ENCODE data around the gene MAG.

The MAG gene

DNA sequence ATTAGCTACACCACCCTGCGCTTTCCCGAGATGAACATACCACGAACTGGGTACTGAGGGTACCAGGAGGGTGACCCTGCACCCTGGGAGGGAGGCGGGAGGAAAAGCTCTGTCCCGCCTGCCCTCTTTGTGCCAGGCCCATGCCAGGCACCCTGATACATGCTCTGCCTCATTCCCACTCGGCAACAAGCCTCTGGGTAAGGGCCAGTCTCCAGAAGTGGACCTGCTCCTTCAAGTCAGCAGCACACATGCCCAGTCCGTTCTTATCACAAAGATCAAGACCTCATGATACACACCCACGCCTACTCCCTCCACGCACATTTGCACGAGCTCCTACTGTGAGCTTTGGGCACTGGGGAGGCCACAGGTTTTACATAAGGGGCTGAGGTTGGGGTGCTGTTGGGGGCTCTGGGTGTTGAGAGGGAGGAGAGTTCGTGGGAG lies 53.7 kb downstream of the MAG start:
- peaks cover 6% of the 10 kb centered on the region for H3K27me3 ChIP-seq (ENCODE audit: insufficient read depth, insufficient read length)
- no peak overlapping the region for H3K9ac ChIP-seq (ENCODE audit: insufficient read length, low read depth)
- no peak overlapping the region for H3K4me3 ChIP-seq (ENCODE audit: insufficient read length, low read depth)
- peaks cover 6% of the 10 kb centered on the region for H3K4me1 ChIP-seq (ENCODE audit: insufficient read depth, insufficient read length)
- H3K36me3 ChIP-seq (ENCODE audit: insufficient read depth, insufficient read length, low read length) = no peaks in the 10 kb centered on the region
- no peaks in the 10 kb centered on the region for H3K9me3 ChIP-seq (ENCODE audit: insufficient read depth, low read length)
- TF ChIP-seq YY1 (IDR thresholded peaks at IDR 0.05; ENCODE audit: insufficient read depth, insufficient read length) (no peak), ZNF274 (IDR thresholded peaks at IDR 0.05; ENCODE audit: low read depth, low read length) (no peak), SUZ12 (IDR thresholded peaks at IDR 0.05; ENCODE audit: extremely low read depth, insufficient read depth, insufficient read length) (no peak)
- DNase-seq (ENCODE audit: low read depth, low spot score) = no peak

DNA sequence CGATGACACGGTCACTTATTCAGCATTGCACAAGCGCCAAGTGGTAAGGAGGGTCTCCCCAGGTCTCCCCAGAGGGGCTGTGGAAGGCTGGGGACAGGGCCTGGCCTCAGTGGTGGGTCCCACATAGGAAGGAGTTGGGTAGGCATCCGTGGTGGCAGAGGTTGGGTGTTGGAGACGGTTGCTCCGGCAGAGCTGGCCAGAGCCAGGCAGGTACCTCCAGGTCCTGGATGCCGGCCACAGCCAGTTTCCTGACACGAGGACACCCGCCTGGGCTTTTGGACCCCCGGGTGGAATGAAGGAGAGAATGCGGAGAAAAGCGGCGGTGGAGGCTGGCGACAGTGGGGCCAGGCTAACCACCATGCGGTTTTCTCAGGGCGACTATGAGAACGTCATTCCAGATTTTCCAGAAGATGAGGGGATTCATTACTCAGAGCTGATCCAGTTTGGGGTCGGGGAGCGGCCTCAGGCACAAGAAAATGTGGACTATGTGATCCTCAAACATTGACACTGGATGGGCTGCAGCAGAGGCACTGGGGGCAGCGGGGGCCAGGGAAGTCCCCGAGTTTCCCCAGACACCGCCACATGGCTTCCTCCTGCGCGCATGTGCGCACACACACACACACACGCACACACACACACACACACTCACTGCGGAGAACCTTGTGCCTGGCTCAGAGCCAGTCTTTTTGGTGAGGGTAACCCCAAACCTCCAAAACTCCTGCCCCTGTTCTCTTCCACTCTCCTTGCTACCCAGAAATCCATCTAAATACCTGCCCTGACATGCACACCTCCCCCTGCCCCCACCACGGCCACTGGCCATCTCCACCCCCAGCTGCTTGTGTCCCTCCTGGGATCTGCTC lies 54.5 kb downstream of the MAG start:
- Histone ChIP-seq H3K36me3 (ENCODE audit: insufficient read depth, insufficient read length, low read length) (no peaks in the 10 kb centered on the region), H3K4me1 (ENCODE audit: insufficient read depth, insufficient read length) (peaks cover 9% of the 10 kb centered on the region), H3K4me3 (ENCODE audit: insufficient read length, low read depth) (no peak overlapping the region), H3K27me3 (ENCODE audit: insufficient read depth, insufficient read length) (peaks cover 6% of the 10 kb centered on the region), H3K9ac (ENCODE audit: insufficient read length, low read depth) (no peak overlapping the region), H3K9me3 (ENCODE audit: insufficient read depth, low read length) (no peaks in the 10 kb centered on the region)
- TF ChIP-seq YY1 (IDR thresholded peaks at IDR 0.05; ENCODE audit: insufficient read depth, insufficient read length) (no peak), ZNF274 (IDR thresholded peaks at IDR 0.05; ENCODE audit: low read depth, low read length) (no peak), SUZ12 (IDR thresholded peaks at IDR 0.05; ENCODE audit: extremely low read depth, insufficient read depth, insufficient read length) (no peak)
- DNase-seq (ENCODE audit: low read depth, low spot score) = no peak

DNA sequence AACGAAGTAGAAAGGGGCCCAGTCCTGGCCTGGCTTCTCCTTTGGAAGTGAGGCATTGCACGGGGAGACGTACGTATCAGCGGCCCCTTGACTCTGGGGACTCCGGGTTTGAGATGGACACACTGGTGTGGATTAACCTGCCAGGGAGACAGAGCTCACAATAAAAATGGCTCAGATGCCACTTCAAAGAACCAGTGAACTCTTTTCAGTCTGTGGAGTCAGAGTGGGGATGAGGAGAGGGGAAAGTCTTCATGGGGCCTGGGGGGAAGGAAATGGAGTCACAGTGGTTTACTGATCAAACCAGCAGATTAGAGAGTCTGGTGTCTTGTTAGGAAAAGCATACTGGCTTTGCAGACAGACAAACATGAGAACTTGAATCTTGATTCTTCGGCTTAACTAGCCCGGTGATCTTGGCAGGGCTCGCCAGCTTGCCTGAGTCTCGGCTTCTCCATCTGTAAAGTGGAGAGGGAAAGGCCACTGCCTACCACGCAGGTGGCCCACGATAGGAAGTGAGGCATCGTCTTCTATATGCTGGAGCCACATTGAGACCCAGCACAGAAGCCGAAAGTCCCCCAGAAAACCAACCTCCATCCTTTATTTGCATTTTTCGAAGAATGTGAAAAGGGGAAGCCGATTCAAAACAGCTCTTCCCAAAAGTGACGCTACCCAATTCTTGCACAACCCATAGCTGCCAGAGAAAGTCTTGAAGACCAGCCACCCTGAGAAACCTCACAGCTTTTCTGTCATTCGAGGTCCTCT lies 55.4 kb downstream of the MAG start, which contains the start of gene FFAR1:
TSS of gene FFAR1 (plus strand) at position 732 of the 759 bp plus-strand sequence. CDS start 3,650 bp downstream, outside the sequence.
- Histone ChIP-seq H3K9me3 (ENCODE audit: insufficient read depth, low read length) (no peaks in the 10 kb centered on the region), H3K27me3 (ENCODE audit: insufficient read depth, insufficient read length) (peaks cover 6% of the 10 kb centered on the region), H3K36me3 (ENCODE audit: insufficient read depth, insufficient read length, low read length) (no peaks in the 10 kb centered on the region), H3K9ac (ENCODE audit: insufficient read length, low read depth) (no peak within 1 kb of the TSS), H3K4me1 (ENCODE audit: insufficient read depth, insufficient read length) (peaks cover 9% of the 10 kb centered on the region), H3K4me3 (ENCODE audit: insufficient read length, low read depth) (no peak within 1 kb of the TSS)
- TF ChIP-seq YY1 (IDR thresholded peaks at IDR 0.05; ENCODE audit: insufficient read depth, insufficient read length) = no peak
- TF ChIP-seq SUZ12 (IDR thresholded peaks at IDR 0.05; ENCODE audit: extremely low read depth, insufficient read depth, insufficient read length) = no peak
- no peak for TF ChIP-seq ZNF274 (IDR thresholded peaks at IDR 0.05; ENCODE audit: low read depth, low read length)
- DNase-seq (ENCODE audit: low read depth, low spot score) = no peak

DNA sequence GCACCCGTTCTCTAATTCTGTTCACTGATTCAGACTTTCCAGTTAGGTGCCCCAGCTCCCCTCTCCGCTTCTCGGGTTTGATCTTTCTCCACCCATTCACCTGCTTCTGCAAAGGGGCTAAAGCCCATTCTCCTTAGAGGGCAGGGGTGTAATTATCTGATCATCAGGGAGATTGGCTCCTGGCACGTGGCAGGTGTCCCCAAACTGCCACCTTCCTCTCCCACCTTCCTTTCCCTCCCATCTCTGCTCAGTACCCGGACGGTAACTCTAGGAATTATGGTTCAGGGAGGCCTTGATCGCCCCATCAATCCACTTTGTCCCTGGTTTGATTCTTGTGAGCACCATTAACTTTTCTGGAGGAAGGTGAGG lies 56.0 kb downstream of the MAG start:
- no peak for TF ChIP-seq ZNF274 (IDR thresholded peaks at IDR 0.05; ENCODE audit: low read depth, low read length)
- TF ChIP-seq SUZ12 (IDR thresholded peaks at IDR 0.05; ENCODE audit: extremely low read depth, insufficient read depth, insufficient read length) = no peak
- TF ChIP-seq YY1 (IDR thresholded peaks at IDR 0.05; ENCODE audit: insufficient read depth, insufficient read length) = no peak
- Histone ChIP-seq H3K27me3 (ENCODE audit: insufficient read depth, insufficient read length) (peaks cover 6% of the 10 kb centered on the region), H3K4me3 (ENCODE audit: insufficient read length, low read depth) (no peak overlapping the region), H3K9me3 (ENCODE audit: insufficient read depth, low read length) (no peaks in the 10 kb centered on the region), H3K36me3 (ENCODE audit: insufficient read depth, insufficient read length, low read length) (no peaks in the 10 kb centered on the region), H3K4me1 (ENCODE audit: insufficient read depth, insufficient read length) (peaks cover 9% of the 10 kb centered on the region), H3K9ac (ENCODE audit: insufficient read length, low read depth) (no peak overlapping the region)
- no peak for DNase-seq (ENCODE audit: low read depth, low spot score)

DNA sequence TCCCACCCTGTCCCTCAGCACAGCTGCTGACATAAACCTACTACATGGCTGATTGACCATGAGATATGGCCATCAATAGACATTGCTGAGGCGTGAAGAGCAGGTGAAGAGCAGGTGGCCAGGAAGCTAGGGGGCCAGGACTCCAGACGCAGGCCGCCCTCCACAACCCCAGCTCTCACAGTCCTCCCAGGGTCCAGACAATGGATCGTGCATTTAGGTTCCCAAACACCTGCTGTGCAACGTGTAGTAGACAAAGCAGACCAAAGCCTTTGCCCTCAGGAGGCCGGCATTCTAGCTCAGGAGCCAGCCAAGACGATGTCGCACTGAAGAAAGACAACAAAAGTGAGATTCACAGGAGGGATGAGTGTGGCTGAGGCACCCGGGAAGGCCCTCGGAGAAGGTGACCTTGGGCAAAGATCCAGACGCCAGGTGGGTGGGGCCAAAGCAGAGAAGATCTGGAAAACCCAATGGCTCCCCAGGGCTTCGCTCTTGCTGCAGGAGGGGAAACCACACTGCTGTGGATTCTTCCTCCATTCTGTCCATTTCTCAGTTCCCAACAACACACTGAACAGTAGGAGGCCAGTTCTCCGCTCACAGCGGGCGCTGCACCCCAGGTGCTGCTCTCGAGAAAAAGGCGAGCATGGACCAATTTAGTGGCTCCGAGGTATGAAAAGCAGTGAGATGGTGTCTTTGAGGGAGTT lies 57.1 kb downstream of the MAG start:
- no peak for TF ChIP-seq SUZ12 (IDR thresholded peaks at IDR 0.05; ENCODE audit: extremely low read depth, insufficient read depth, insufficient read length)
- no peak for TF ChIP-seq YY1 (IDR thresholded peaks at IDR 0.05; ENCODE audit: insufficient read depth, insufficient read length)
- no peak for TF ChIP-seq ZNF274 (IDR thresholded peaks at IDR 0.05; ENCODE audit: low read depth, low read length)
- Histone ChIP-seq H3K36me3 (ENCODE audit: insufficient read depth, insufficient read length, low read length) (no peaks in the 10 kb centered on the region), H3K27me3 (ENCODE audit: insufficient read depth, insufficient read length) (peaks cover 6% of the 10 kb centered on the region), H3K9ac (ENCODE audit: insufficient read length, low read depth) (no peak overlapping the region), H3K4me1 (ENCODE audit: insufficient read depth, insufficient read length) (peaks cover 9% of the 10 kb centered on the region), H3K9me3 (ENCODE audit: insufficient read depth, low read length) (no peaks in the 10 kb centered on the region), H3K4me3 (ENCODE audit: insufficient read length, low read depth) (no peak overlapping the region)
- no peak for DNase-seq (ENCODE audit: low read depth, low spot score)

DNA sequence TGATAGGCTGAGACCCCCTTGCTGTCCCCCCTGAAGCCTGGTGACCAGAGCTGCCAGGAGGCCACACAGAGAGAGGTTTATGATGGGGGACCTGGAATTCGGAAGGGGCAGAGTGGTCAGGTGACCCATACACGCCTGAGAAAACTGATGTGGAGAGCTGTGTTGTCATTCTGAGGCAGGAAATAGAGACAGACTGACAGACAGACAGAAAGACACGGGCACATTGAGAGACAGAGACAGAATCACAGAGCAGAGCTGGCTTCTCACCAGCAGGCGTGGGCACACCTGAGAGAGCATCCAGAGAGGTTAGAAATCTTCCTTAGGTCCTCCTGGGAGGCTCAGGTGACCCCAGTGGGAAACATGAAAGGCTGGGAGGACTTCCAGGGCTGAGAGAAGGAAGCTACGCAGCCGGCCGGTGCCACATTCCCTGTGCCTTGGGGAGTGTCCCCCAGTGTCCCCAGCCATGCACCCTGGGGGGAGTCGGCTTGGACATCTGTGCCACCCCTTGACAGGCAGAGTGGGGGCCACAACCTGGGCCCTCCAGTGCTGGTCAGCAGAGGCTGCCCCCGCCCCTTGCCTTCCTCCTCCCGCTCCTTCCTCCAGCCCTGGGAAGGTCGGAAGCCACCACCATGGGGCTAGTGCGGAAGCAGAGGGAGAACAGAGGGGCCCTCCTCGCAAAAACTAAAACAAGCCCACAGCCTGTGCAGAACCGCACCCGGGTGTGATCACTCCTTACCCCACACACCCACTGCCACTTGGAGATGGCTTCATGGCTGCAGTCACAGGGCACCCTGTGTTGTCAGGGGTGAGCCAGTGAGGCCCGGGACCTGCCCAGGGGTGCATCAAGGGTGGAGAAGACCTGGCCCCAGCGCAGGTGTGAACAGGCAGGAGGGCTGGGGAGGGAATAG lies 57.9 kb downstream of the MAG start:
- Histone ChIP-seq H3K9ac (ENCODE audit: insufficient read length, low read depth) (no peak overlapping the region), H3K4me3 (ENCODE audit: insufficient read length, low read depth) (no peak overlapping the region), H3K9me3 (ENCODE audit: insufficient read depth, low read length) (no peaks in the 10 kb centered on the region), H3K4me1 (ENCODE audit: insufficient read depth, insufficient read length) (peaks cover 6% of the 10 kb centered on the region), H3K36me3 (ENCODE audit: insufficient read depth, insufficient read length, low read length) (no peaks in the 10 kb centered on the region), H3K27me3 (ENCODE audit: insufficient read depth, insufficient read length) (peaks cover 6% of the 10 kb centered on the region)
- DNase-seq (ENCODE audit: low read depth, low spot score) = no peak
- TF ChIP-seq SUZ12 (IDR thresholded peaks at IDR 0.05; ENCODE audit: extremely low read depth, insufficient read depth, insufficient read length) = no peak
- no peak for TF ChIP-seq ZNF274 (IDR thresholded peaks at IDR 0.05; ENCODE audit: low read depth, low read length)
- no peak for TF ChIP-seq YY1 (IDR thresholded peaks at IDR 0.05; ENCODE audit: insufficient read depth, insufficient read length)

Measured in NT2/D1 (cell line).